Mesenteric fat pad (tissue), 1 donor: ENCODE data around the gene ZFP36. TPM values are rescaled to one million over a fixed set of nuclear protein-coding genes. Genes with fewer than 3 reads are reported as not detected.

ENCODE experiments used
- DNase-seq: peaks from one replicate; pipeline ENCODE4 v3.0.0-alpha.2; 2020; ENCODE audit warnings: low spot score
- total RNA-seq: library from RNA; stranded (reverse); fragmentation: NEBNext Ultra II Directional; extraction: Animal tissue kit (Norgen Biotek cat#: 25700); gene quantifications from one replicate; pipeline ENCODE4 v1.2.1, GENCODE V29; 2021
- donor health status: DM: yes; HTN: yes; CAD: no.

The ZFP36 gene
- total RNA-seq, 1 donor from 2014 or later = 1,383 TPM

GRCh38 chr19:39405958-39406655, 540 bp upstream of the ZFP36 start:
- no peak for DNase-seq

- DNase-seq = no peak
Observed at GRCh38 chr19:39407410-39407659, 688 bp downstream of the ZFP36 start.

GRCh38 chr19:39407660-39408391, 1.2 kb downstream of the ZFP36 start:
- DNase-seq = no peak

DNA sequence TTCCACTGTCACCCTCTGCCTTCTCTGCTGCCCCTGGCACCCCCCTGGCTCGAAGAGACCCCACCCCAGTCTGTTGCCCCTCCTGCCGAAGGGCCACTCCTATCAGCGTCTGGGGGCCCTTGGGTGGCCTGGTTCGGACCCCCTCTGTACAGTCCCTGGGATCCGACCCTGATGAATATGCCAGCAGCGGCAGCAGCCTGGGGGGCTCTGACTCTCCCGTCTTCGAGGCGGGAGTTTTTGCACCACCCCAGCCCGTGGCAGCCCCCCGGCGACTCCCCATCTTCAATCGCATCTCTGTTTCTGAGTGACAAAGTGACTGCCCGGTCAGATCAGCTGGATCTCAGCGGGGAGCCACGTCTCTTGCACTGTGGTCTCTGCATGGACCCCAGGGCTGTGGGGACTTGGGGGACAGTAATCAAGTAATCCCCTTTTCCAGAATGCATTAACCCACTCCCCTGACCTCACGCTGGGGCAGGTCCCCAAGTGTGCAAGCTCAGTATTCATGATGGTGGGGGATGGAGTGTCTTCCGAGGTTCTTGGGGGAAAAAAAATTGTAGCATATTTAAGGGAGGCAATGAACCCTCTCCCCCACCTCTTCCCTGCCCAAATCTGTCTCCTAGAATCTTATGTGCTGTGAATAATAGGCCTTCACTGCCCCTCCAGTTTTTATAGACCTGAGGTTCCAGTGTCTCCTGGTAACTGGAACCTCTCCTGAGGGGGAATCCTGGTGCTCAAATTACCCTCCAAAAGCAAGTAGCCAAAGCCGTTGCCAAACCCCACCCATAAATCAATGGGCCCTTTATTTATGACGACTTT, 2.0 kb downstream of the ZFP36 start:
- DNase-seq = no peak

DNA sequence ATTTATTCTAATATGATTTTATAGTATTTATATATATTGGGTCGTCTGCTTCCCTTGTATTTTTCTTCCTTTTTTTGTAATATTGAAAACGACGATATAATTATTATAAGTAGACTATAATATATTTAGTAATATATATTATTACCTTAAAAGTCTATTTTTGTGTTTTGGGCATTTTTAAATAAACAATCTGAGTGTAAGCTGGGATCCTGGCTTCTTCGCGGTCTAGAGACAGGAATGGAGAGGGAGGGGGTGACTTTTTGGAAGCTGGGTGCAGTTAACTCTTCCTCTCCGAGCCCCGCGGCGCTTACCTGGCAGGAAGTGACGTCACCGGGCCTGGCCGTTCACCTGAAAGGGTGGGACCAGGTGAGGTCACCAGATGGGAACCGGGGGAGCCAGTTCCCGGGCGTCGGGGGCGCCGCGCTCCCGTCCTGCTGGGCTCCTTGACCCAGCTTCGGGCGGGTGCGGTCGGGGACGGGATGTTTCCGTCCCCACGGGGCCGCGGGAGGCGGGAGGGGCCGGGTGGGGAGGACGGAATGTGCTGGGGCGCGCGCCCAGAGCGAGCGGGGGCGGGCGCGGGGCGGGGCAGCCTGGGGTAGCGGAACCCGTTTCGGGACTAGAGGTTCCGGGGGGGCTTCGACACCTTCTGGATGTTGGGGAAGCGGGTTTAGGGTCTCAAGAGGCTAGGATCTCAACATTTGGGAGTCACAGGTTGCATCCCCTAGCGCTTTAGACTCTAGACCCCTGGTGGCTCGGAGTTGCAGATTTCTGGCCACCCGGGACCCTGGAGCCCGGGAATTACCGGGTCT, 2.8 kb downstream of the ZFP36 start:
- peak; percentile 98 for DNase-seq

DNA sequence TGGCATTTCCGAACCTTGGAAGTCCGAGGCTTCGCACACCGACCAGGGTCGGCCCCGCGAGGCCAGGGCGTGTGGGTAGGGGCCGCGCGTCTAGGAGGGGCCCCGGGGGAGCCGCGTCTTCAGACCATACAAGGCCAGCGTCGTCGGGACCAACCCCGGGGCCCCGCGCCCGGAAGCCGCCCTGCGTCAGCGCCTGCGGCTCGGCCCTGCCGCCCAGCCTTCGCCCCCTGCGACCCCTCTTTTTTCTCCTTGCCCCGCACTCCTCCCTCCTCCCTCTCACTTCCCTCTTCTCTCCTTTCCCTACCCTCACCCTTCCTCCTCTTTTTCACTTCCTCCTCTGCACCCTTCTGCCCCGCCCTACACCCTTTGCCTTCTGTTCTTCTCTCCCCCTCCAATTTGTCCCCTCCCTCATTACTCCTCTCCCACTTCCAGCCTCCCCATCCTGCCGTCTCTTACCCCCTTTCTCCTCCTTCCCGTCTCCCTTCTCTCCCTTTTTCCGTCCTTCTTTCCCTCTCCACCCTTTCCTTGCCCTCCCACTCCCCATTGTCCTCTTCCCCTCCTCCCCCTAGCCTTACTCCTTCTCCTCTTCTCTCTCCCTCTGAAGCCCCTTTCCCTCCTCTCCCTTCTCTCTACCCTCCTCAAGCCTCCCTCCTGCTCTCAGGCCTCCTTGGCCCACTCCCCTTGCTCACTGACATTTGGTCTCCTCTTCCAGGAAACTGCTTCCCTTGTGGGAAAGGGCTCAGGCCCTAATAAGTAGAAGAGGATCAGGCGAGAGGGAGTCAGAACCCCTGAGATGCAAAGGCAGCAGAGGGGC, 3.6 kb downstream of the ZFP36 start:
- DNase-seq = peak; percentile 95

DNA sequence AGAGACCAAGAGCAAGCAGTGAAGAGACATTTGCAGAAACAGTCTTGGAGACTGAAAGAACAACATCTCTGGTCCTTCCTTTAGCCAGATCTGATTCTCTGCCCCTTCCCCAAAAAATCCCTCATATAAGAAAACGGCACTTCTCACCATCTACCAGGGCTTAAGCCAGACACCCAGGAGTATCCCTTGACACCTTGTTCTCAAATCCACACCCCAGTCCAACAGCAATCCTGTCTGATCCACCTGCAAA, 4.1 kb downstream of the ZFP36 start:
- DNase-seq = no peak

- no peak for DNase-seq
Observed at GRCh38 chr19:39411081-39411831, 4.6 kb downstream of the ZFP36 start.

DNA sequence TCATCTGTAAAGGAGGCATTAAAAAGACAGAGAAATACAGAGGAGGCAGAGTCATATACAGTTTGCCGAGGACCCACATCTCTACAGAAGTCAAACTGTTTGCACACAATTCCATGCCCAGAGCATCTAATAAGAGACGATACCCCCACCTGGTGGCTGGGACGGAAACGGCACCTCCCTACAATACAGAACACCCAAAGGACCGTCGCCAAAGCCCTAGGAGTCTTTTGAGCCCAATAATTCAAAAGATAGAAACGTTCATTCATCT, 5.1 kb downstream of the ZFP36 start:
- no peak for DNase-seq

GRCh38 chr19:39412100-39412866, 5.6 kb downstream of the ZFP36 start, which contains the start of gene PLEKHG2:
PLEKHG2 (plus strand) TSS chr19:39412669; CDS start chr19:39414087, 1,418 bp downstream.
- DNase-seq = peak; percentile 99

GRCh38 chr19:39412867-39413271, 6.2 kb downstream of the ZFP36 start:
- no peak for DNase-seq

GRCh38 chr19:39413272-39413910, 6.7 kb downstream of the ZFP36 start:
- DNase-seq = no peak

DNA sequence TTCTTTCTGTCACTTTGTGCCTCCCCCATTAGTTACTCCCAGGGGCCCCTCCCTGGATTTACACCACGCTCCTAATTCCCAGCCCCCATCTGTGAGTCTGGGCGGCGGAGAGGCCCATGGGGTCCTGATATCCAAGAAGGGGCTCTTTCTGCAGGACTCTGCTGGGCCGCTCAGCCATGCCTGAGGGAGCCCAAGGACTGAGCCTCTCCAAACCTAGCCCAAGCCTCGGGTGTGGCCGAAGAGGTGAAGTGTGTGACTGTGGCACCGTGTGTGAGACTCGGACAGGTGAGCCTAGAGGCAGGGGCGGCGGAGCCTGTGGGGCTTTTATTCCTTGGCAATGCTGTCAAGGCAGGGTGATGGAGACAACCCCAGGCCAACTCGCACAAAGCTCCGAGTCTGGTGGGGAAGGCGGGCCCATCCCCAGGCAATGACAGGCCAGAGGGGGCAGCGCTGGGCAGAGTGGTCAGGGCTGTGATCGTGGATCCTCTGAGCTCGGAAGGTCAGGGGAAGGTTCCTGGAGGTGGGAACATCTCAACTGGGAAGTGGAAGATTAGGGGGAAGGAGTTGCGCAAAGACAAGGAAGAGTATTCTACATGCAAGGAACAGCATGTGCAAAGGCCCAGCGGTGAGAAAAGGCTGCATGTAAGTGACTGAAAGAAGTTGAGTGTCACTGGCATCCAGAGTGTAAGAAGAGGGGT, 7.4 kb downstream of the ZFP36 start:
- no peak for DNase-seq

DNA sequence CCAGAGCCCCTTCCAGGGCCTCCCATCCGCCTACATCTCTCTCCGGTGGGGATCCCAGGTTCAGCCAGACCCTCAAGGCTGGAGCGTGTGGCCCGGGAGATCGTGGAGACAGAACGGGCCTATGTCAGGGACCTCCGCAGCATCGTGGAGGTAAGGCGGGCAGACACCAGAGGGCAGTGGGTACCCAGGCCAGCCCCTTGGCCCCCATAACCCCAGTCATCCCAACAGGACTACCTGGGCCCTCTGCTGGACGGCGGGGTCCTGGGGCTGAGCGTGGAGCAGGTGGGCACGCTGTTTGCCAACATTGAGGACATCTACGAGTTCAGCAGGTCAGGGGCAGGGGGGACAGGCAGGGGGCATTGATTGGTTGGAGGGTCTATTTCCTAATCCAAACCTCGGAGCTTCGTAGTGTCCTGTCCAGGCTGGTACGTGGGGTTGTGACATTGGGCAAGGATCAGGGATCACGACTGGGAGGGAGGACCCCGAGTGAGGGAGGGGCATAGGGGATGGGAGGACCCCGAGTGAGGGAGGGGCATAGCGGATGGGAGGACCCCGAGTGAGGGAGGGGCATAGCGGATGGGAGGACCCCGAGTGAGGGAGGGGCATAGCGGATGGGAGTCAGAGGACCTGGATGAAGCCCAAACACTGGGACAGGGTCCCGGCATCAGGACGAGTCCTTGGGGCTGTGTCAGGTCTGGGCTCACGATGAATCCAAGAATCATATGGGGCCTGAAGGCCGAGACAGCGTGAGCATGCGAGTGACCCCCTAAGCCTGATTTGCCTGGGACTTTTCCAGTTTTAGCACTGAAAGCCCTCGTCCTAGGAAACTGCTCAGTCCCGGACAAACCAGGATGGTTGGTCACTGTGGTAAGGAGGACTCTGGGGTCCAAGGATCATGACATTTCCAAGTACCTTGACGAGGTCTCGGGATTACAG, 8.7 kb downstream of the ZFP36 start:
- no peak for DNase-seq

DNA sequence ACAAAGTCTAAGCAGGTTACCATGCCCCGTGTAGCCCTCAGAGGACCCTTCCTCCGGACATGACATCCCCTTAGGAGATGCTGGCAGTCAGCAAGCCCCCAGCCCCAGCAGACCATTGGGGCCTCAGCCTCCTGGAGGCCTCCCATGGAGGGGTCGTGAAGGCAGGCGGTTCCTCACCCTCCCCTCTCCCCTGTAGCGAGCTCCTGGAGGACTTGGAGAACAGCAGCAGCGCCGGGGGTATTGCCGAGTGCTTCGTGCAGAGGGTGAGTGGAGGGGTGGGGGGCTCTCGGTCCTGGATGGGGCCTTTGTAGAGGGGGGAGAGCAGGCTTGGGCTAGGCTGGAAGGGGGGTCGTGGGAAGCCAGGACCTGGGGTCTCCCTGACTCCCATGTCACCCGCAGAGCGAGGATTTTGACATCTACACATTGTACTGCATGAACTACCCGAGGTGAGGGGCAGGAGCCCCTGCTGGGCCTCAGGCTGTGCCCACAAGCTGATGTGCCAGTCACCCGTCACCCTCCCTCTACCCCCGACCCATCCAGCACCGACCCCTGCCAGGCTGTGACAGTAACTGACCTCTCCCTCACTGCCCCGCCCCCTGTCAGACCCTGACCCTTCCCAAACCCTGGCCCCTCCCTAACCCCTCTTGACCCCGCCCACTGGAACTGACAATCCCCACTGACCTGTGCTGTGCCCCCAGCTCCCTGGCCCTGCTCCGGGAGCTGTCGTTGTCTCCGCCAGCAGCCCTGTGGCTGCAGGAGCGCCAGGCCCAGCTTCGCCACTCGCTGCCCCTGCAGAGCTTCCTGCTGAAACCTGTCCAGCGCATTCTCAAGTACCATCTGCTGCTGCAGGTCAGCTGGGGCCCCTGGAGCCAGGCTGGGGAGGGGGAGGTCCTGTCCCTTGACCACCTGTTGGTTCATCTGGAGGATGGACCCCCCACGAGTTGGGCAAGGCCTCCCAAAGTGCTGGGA, 9.8 kb downstream of the ZFP36 start:
- no peak for DNase-seq
